Measurements from ENCODE around the gene BCL6B.

DNA sequence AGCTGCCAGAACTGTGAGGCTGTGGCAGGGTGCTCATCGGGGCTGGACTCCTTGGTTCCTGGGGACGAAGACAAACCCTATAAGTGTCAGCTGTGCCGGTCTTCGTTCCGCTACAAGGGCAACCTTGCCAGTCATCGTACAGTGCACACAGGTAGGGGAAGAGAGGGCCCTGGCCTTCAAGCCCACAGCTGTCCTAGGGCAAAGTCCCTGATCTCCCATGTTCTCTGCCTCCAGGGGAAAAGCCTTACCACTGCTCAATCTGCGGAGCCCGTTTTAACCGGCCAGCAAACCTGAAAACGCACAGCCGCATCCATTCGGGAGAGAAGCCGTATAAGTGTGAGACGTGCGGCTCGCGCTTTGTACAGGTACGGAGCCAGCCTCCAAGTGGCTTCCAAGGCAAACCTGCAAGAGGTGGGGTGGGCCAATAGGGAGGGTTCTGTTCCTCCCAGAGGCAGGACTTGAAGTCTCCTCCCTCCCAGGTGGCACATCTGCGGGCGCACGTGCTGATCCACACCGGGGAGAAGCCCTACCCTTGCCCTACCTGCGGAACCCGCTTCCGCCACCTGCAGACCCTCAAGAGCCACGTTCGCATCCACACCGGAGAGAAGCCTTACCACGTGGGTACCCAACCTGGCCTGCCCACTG, 3.7 kb downstream of the BCL6B start:
- TF ChIP-seq CTCF (IDR thresholded peaks at IDR 0.05) = no peak
- TF ChIP-seq ZFX (IDR thresholded peaks at IDR 0.05; ENCODE audit: borderline replicate concordance) = no peak

All from 22Rv1 (cell line).